Measurements from ENCODE around the gene KRTAP10-1. TPM values are rescaled to one million over a fixed set of nuclear protein-coding genes. Genes with fewer than 3 reads are reported as not detected.

KRTAP10-1 gene
- total and polyA plus RNA-seq, 2 of the 8 experiments (the other 6 are each of a cell fraction or from before 2014, with no cell fraction given): 0.08 TPM; not detected in 1

GRCh38 chr21:44494418-44494817, 45.6 kb downstream of the KRTAP10-1 start:
- no peak overlapping the region for H3K4me2 ChIP-seq (ENCODE audit: insufficient read depth in 1 of 2, low read depth in 2 of 2, low read length in 2 of 2)
- H2BK12ac ChIP-seq (ENCODE audit: low read depth, low read length): no peak overlapping the region
- no peaks in the 10 kb centered on the region; a peak in 1 of 7 replicates for H3K27me3 ChIP-seq (replicated peaks in 1 of 4; ENCODE audit: control insufficient read depth in 3 of 4, extremely low read depth in 1 of 4, insufficient read depth in 3 of 4, low read length in 3 of 4)
- H3K4ac ChIP-seq (replicated peaks; ENCODE audit: insufficient read length, low read depth, low read length): no peak overlapping the region
- TF ChIP-seq TCF12 (IDR thresholded peaks at IDR 0.05; ENCODE audit: low read depth, low read length) (no peak), ATF3 (IDR thresholded peaks at IDR 0.05; ENCODE audit: insufficient read depth, low read depth, low read length) (no peak), PHF8 (conservative IDR thresholded peaks at IDR 0.05; ENCODE audit: low read depth, low read length) (no peak), CBX8 (IDR thresholded peaks at IDR 0.05; ENCODE audit: borderline replicate concordance, low read depth, low read length) (no peak), EP300 (IDR thresholded peaks at IDR 0.05; ENCODE audit: borderline replicate concordance in 1 of 2, low read depth in 2 of 2, low read length in 2 of 2) (no peak), JUND (IDR thresholded peaks at IDR 0.05; ENCODE audit: low read length) (no peak), CREB1 (IDR thresholded peaks at IDR 0.05) (no peak), MAFK (IDR thresholded peaks at IDR 0.05; ENCODE audit: low read depth, low read length) (no peak), GTF2F1 (IDR thresholded peaks at IDR 0.05; ENCODE audit: borderline replicate concordance, low read depth, low read length) (no peak)
- H3K18ac ChIP-seq (ENCODE audit: extremely low read depth, low read length): no peak overlapping the region
- POLR2A ChIA-PET (ENCODE audit: partially characterized antibody): interaction anchor here (1.1 to 4.4 kb wide), 3 partner anchors 9 to 309 kb away, joined by 3 to 14 read pairs (median 3); no protein-coding TSS in a partner anchor
- no peak overlapping the region for H2AFZ ChIP-seq (ENCODE audit: low read length)
- no peak overlapping the region for H2BK20ac ChIP-seq (ENCODE audit: low read length)
- H3K9ac ChIP-seq (replicated peaks in 1 of 4; ENCODE audit: extremely low read depth in 1 of 4, low read depth in 3 of 4, low read length in 3 of 4): no peak overlapping the region
- peaks cover 0 to 14% of the 10 kb centered on the region in 2 experiments; a peak in 3 of 4 replicates for H3K79me2 ChIP-seq (ENCODE audit: control insufficient read depth in 1 of 2, insufficient read depth in 2 of 2, low read length in 2 of 2)
- no peak overlapping the region for H4K91ac ChIP-seq (replicated peaks; ENCODE audit: insufficient read length, low read length)
- no peaks in the 10 kb centered on the region; the same call in 1 of the 2 replicates for H3K79me1 ChIP-seq (ENCODE audit: low read depth, low read length)
- H3K9me3 ChIP-seq (ENCODE audit: insufficient read depth in 2 of 2, low read depth in 1 of 2, low read length in 1 of 2): peaks cover 6 to 9% of the 10 kb centered on the region in 2 experiments; a peak in 1 of 4 replicates
- DNase-seq (ENCODE audit: low read depth in 1 of 2, low spot score in 2 of 2): no peak
- CTCF ChIA-PET (ENCODE audit: partially characterized antibody): interaction anchor here (0.5 to 2.4 kb wide), 11 partner anchors 10 to 310 kb away, joined by 3 to 6 read pairs (median 3); partner anchors contain the start of gene UBE2G2
- 0 out of 2 replicates have a peak, but pooled peaks cover 2% of the 10 kb centered on the region for H3K23me2 ChIP-seq (ENCODE audit: low read depth, low read length)
- H4K8ac ChIP-seq (ENCODE audit: extremely low read depth, insufficient read depth, low read length): no peak overlapping the region
- H3K4me3 ChIP-seq (ENCODE audit: extremely low read depth in 1 of 4, insufficient read depth in 2 of 4, low read depth in 3 of 4, low read length in 4 of 4): no peak overlapping the region
- H3K56ac ChIP-seq (replicated peaks; ENCODE audit: insufficient read length, low read depth, low read length): no peak overlapping the region
- H2BK120ac ChIP-seq (replicated peaks; ENCODE audit: low read depth, low read length): no peak overlapping the region
- H3K14ac ChIP-seq (ENCODE audit: insufficient read length): no peak overlapping the region
- no peak overlapping the region for H2BK15ac ChIP-seq (ENCODE audit: low read length)
- no peak overlapping the region for H4K5ac ChIP-seq (ENCODE audit: insufficient read length, low read depth, low read length)
- no peak overlapping the region for H2AK5ac ChIP-seq (ENCODE audit: low read depth, low read length)
- H3K4me1 ChIP-seq (replicated peaks in 1 of 4; ENCODE audit: control insufficient read depth in 3 of 4, insufficient read depth in 4 of 4, low read length in 3 of 4): peaks cover 0 to 21% (median 8%) of the 10 kb centered on the region in 4 experiments; a peak in 5 of 7 replicates
- H3K36me3 ChIP-seq (ENCODE audit: control insufficient read depth in 2 of 4, insufficient read depth in 4 of 4, low read length in 3 of 4): peaks cover 0 to 26% (median 11%) of the 10 kb centered on the region in 4 experiments; a peak in 4 of 8 replicates
- no peak overlapping the region for H3K23ac ChIP-seq (ENCODE audit: insufficient read length)
- no peaks in the 10 kb centered on the region for H4K20me1 ChIP-seq (replicated peaks in 1 of 2; ENCODE audit: control insufficient read depth in 1 of 2, insufficient read depth in 2 of 2, low read length in 2 of 2)
- 98% methylated on average over 15 of the region's 17 CpGs; no CpG with 5 or more reads in 1 of the 2 experiments for WGBS, 2 experiments (ENCODE audit: extremely low coverage in 1 of 2, insufficient coverage in 1 of 2, insufficient read length in 1 of 2, insufficient replicate concordance in 2 of 2, low coverage in 1 of 2, low lambda C conversion rate in 2 of 2, missing lambda C conversion rate in 1 of 2)
- H2BK5ac ChIP-seq (ENCODE audit: low read depth, low read length): no peak overlapping the region
- FAIRE-seq: no peak
- H3K27ac ChIP-seq (ENCODE audit: low read depth, low read length): no peak overlapping the region

All from H1 (cell line).